Fibroblast of lung (primary cell): ENCODE measurements around the gene MICU1. TPM values are rescaled to one million over a fixed set of nuclear protein-coding genes. Genes with fewer than 3 reads are reported as not detected.
"Not testable (repeated sequence)": the region's sequence is repeated elsewhere in the genome, so short reads cannot be mapped to it uniquely, and the experiment has no call there.

Experiments used
- DNase-seq, 2 donors: peaks; one replicate each; pipeline versions ENCODE4 v3.0.0 to v3.0.0-alpha.2; 2010; ENCODE audit warnings: low read depth in 2 of 2
- H2AFZ ChIP-seq: 2 replicates; pipeline ENCODE4 v1.5.1; 2012; ENCODE audit warnings: low read length, control low read depth, inconsistent platforms
- H3K27ac ChIP-seq: 2 replicates; pipeline ENCODE4 v1.5.1; 2011; ENCODE audit warnings: low read length, control low read depth; ENCODE audit not compliant: insufficient read depth
- H3K27me3 ChIP-seq: 2 replicates; pipeline ENCODE4 v1.5.1; 2011; ENCODE audit warnings: mild to moderate bottlenecking, low read length; ENCODE audit not compliant: control insufficient read depth, insufficient read depth
- H3K36me3 ChIP-seq: 2 replicates; pipeline ENCODE4 v1.5.1; 2011; ENCODE audit warnings: low read length; ENCODE audit not compliant: control insufficient read depth, insufficient read depth
- H3K4me1 ChIP-seq: 2 replicates; pipeline ENCODE4 v1.5.1; 2011; ENCODE audit warnings: low read length; ENCODE audit not compliant: control insufficient read depth, insufficient read depth; ENCODE audit errors: extremely low read depth
- H3K4me2 ChIP-seq: 2 replicates; pipeline ENCODE4 v1.5.1; 2011; ENCODE audit warnings: low read length, control low read depth; ENCODE audit not compliant: insufficient read depth; ENCODE audit errors: extremely low read depth
- H3K4me3 ChIP-seq, 4 experiments: fragments of 200-600 bp in 1 of 4; sonication (generic) in 1 of 4; replicated peaks in 1 of 4; 2 replicates each; pipeline ENCODE4 v1.5.1; 2011 to 2016; ENCODE audit warnings: low read length in 4 of 4, low read depth in 3 of 4, mild to moderate bottlenecking in 3 of 4, control low read depth in 2 of 4, inconsistent platforms in 1 of 4, mixed read lengths in 1 of 4; ENCODE audit not compliant: insufficient read depth in 1 of 4; ENCODE audit errors: control extremely low read depth in 1 of 4
- H3K79me2 ChIP-seq: 2 replicates; pipeline ENCODE4 v1.5.1; 2012; ENCODE audit warnings: mild to moderate bottlenecking, low read length, inconsistent platforms; ENCODE audit not compliant: control insufficient read depth, insufficient read depth
- H3K9ac ChIP-seq: 2 replicates; pipeline ENCODE4 v1.5.1; 2011; ENCODE audit warnings: mild to moderate bottlenecking, low read length, control low read depth; ENCODE audit not compliant: insufficient read depth
- H3K9me3 ChIP-seq: 2 replicates; pipeline ENCODE4 v1.5.1; 2012; ENCODE audit warnings: low read depth, low read length; ENCODE audit not compliant: control insufficient read depth, insufficient read depth
- H4K20me1 ChIP-seq: 2 replicates; pipeline ENCODE4 v1.5.1; 2011; ENCODE audit warnings: low read length; ENCODE audit not compliant: control insufficient read depth, insufficient read depth; ENCODE audit errors: extremely low read depth
- CTCF ChIP-seq, 2 donors: IDR thresholded peaks in 1 of 2; conservative IDR thresholded peaks in 1 of 2; 1 replicate in 1 of 2; 2 replicates in 1 of 2; pipeline ENCODE4 v1.5.1; 2011 to 2012; ENCODE audit warnings: low read length in 2 of 2, control low read depth in 1 of 2, inconsistent platforms in 1 of 2, low read depth in 1 of 2, mild to moderate bottlenecking in 1 of 2
- EZH2 ChIP-seq: IDR thresholded peaks from 2 replicates; pipeline ENCODE4 v1.5.1; 2012; ENCODE audit warnings: low read length, control low read depth, mild to moderate bottlenecking; ENCODE audit errors: missing control alignments
- polyA plus RNA-seq, 2 donors: library from polyadenylated mRNA; depleted of rRNA in 1 of 2; stranded (reverse) in 1 of 2; unstranded in 1 of 2; fragments of >200 nt; gene quantifications; 2 replicates each; pipeline ENCODE4 v1.2.1, GENCODE V29; 2011 to 2012; ENCODE audit warnings: missing spikeins in 1 of 2
- total RNA-seq: library from RNA; depleted of rRNA; stranded (reverse); fragments of >200 nt; gene quantifications from 2 replicates; pipeline ENCODE4 v1.2.1, GENCODE V29; 2014

MICU1 gene
- total and polyA plus RNA-seq, 2 donors (not counting 1 experiment from before 2014, with no cell fraction given), result 83.2 to 83.3 TPM

- no peaks in the 10 kb centered on the region for H4K20me1 ChIP-seq
- H2AFZ ChIP-seq, result no peak overlapping the region
- H3K79me2 ChIP-seq, result no peaks in the 10 kb centered on the region
- H3K4me2 ChIP-seq, result no peak overlapping the region
- peaks cover 3% of the 10 kb centered on the region for H3K4me1 ChIP-seq
- DNase-seq, result peak; percentile 79 to 86
- H3K9ac ChIP-seq, result no peak overlapping the region
- no peak overlapping the region for H3K27ac ChIP-seq
- no peaks in the 10 kb centered on the region for H3K36me3 ChIP-seq
- no peak overlapping the region for H3K4me3 ChIP-seq
- TF ChIP-seq CTCF (conservative IDR thresholded peaks at IDR 0.05 in 1 of 2, IDR thresholded peaks at IDR 0.05 in 1 of 2; ENCODE audit: low read depth in 1 of 2, low read length in 2 of 2), result no peak
- TF ChIP-seq EZH2, result no peak
- no peaks in the 10 kb centered on the region for H3K9me3 ChIP-seq
- no peaks in the 10 kb centered on the region for H3K27me3 ChIP-seq
Observed at GRCh38 chr10:72552857-72553256, 73.0 kb downstream of the MICU1 start.

- H3K36me3 ChIP-seq, result no peaks in the 10 kb centered on the region
- H2AFZ ChIP-seq, result no peak overlapping the region
- no peak for DNase-seq
- no peaks in the 10 kb centered on the region for H4K20me1 ChIP-seq
- TF ChIP-seq EZH2 (no peak), CTCF (conservative IDR thresholded peaks at IDR 0.05 in 1 of 2, IDR thresholded peaks at IDR 0.05 in 1 of 2; ENCODE audit: low read depth in 1 of 2, low read length in 2 of 2) (no peak)
- H3K27me3 ChIP-seq, result no peaks in the 10 kb centered on the region
- no peak overlapping the region for H3K9ac ChIP-seq
- no peak overlapping the region for H3K4me3 ChIP-seq
- H3K4me1 ChIP-seq, result no peaks in the 10 kb centered on the region
- H3K79me2 ChIP-seq, result no peaks in the 10 kb centered on the region
- H3K27ac ChIP-seq, result no peak overlapping the region
- no peak overlapping the region for H3K4me2 ChIP-seq
- H3K9me3 ChIP-seq, result no peaks in the 10 kb centered on the region
Observed at GRCh38 chr10:72550239-72550638, 75.6 kb downstream of the MICU1 start.

- no peak overlapping the region for H3K9ac ChIP-seq
- no peak for TF ChIP-seq CTCF (conservative IDR thresholded peaks at IDR 0.05 in 1 of 2, IDR thresholded peaks at IDR 0.05 in 1 of 2; ENCODE audit: low read depth in 1 of 2, low read length in 2 of 2)
- no peak for TF ChIP-seq EZH2
- H3K27me3 ChIP-seq, result no peaks in the 10 kb centered on the region
- H2AFZ ChIP-seq, result no peak overlapping the region
- no peak overlapping the region for H3K4me3 ChIP-seq
- no peak for DNase-seq
- peaks cover 2% of the 10 kb centered on the region for H3K36me3 ChIP-seq
- H3K9me3 ChIP-seq, result no peaks in the 10 kb centered on the region
- H3K4me1 ChIP-seq, result no peaks in the 10 kb centered on the region
- H3K4me2 ChIP-seq, result no peak overlapping the region
- H3K79me2 ChIP-seq, result no peaks in the 10 kb centered on the region
- no peak overlapping the region for H3K27ac ChIP-seq
- no peaks in the 10 kb centered on the region for H4K20me1 ChIP-seq
Observed at GRCh38 chr10:72545546-72545945, 80.3 kb downstream of the MICU1 start.

DNA sequence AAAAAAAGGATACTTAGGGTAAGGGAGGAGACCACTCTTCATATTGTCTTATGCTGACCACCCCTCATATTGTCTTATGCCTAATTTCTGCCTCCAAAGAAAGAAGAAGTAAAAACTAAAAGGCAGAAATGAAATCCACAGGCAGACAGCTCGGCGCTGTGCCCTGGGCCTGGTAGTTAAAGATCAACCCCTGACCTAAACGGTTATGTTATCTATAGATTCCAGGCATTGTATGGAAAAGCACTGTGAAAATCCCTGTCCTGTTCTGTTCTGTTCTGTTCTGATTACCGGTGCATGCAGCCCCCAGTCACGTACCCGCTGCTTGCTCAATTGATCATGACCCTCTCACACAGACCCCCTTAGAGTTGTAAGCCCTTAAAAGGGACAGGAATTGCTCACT, 82.0 kb downstream of the MICU1 start:
- not testable (repeated sequence) for H4K20me1 ChIP-seq, H3K9me3 ChIP-seq, H3K9ac ChIP-seq, H3K4me2 ChIP-seq, H2AFZ ChIP-seq, H3K27ac ChIP-seq, H3K4me1 ChIP-seq, H3K4me3 ChIP-seq, DNase-seq, H3K27me3 ChIP-seq, H3K79me2 ChIP-seq, H3K36me3 ChIP-seq
